H9 (cell line): ENCODE data around the gene IFIT5. TPM values are rescaled to one million over a fixed set of nuclear protein-coding genes. Genes with fewer than 3 reads are reported as not detected.

Experiments used
- DNase-seq: peaks from one replicate; pipeline ENCODE4 v3.0.0-alpha.2; 2017
- H2AFZ ChIP-seq: one replicate; pipeline ENCODE4 v1.6.1; 2013; ENCODE audit warnings: mild to moderate bottlenecking, low read length, control low read depth, moderate library complexity
- H2AK5ac ChIP-seq: 2 replicates; pipeline ENCODE4 v1.6.1; 2013; ENCODE audit warnings: low read length, control low read depth, mixed read lengths; ENCODE audit not compliant: insufficient read length
- H2BK120ac ChIP-seq: one replicate; pipeline ENCODE4 v1.6.1; 2013; ENCODE audit warnings: low read depth, mild to moderate bottlenecking, low read length, control low read depth, inconsistent platforms; ENCODE audit not compliant: poor library complexity, severe bottlenecking
- H2BK12ac ChIP-seq: 2 replicates; pipeline ENCODE4 v1.6.1; 2013; ENCODE audit warnings: low read length, control low read depth, mixed read lengths, low read depth; ENCODE audit not compliant: insufficient read length
- H2BK15ac ChIP-seq: 2 replicates; pipeline ENCODE4 v1.6.1; 2013; ENCODE audit warnings: low read depth, low read length, control low read depth
- H2BK20ac ChIP-seq: one replicate; pipeline ENCODE4 v1.6.1; 2013; ENCODE audit warnings: low read depth, mild to moderate bottlenecking, low read length, control low read depth, inconsistent platforms; ENCODE audit not compliant: poor library complexity, severe bottlenecking
- H2BK5ac ChIP-seq: 2 replicates; pipeline ENCODE4 v1.6.1; 2013; ENCODE audit warnings: low read length, control low read depth, mixed read lengths; ENCODE audit not compliant: insufficient read length
- H3K14ac ChIP-seq: 2 replicates; pipeline ENCODE4 v1.6.1; 2013; ENCODE audit warnings: low read length, control low read depth; ENCODE audit not compliant: insufficient read depth
- H3K18ac ChIP-seq: 2 replicates; pipeline ENCODE4 v1.6.1; 2013; ENCODE audit warnings: low read depth, mild to moderate bottlenecking, mixed read lengths, low read length, control low read depth; ENCODE audit not compliant: insufficient read length
- H3K23ac ChIP-seq: 2 replicates; pipeline ENCODE4 v1.6.1; 2013; ENCODE audit warnings: low read length, control low read depth, mixed read lengths, low read depth; ENCODE audit not compliant: insufficient read length
- H3K23me2 ChIP-seq: 2 replicates; pipeline ENCODE4 v1.6.1; 2013; ENCODE audit warnings: low read depth, mild to moderate bottlenecking, mixed read lengths, low read length, control low read depth; ENCODE audit not compliant: insufficient read length, poor library complexity, severe bottlenecking
- H3K27ac ChIP-seq: 2 replicates; pipeline ENCODE4 v1.5.1; 2013; ENCODE audit warnings: low read length, control low read depth, mixed read lengths, low read depth; ENCODE audit not compliant: insufficient read length
- H3K27me3 ChIP-seq: 2 replicates; pipeline ENCODE4 v1.6.1; 2013; ENCODE audit warnings: low read length, control low read depth, inconsistent platforms; ENCODE audit not compliant: insufficient read depth
- H3K4ac ChIP-seq: 2 replicates; pipeline ENCODE4 v1.6.1; 2013; ENCODE audit warnings: low read depth, mild to moderate bottlenecking, control low read depth, inconsistent platforms, low read length, moderate library complexity
- H3K4me1 ChIP-seq: 2 replicates; pipeline ENCODE4 v1.6.1; 2013; ENCODE audit warnings: low read length, control low read depth, inconsistent platforms; ENCODE audit not compliant: insufficient read depth
- H3K4me2 ChIP-seq: 2 replicates; pipeline ENCODE4 v1.6.1; 2013; ENCODE audit warnings: low read length, control low read depth, mixed read lengths; ENCODE audit not compliant: insufficient read length, insufficient read depth
- H3K56ac ChIP-seq: 2 replicates; pipeline ENCODE4 v1.6.1; 2013; ENCODE audit warnings: low read depth, mild to moderate bottlenecking, mixed read lengths, low read length, control low read depth; ENCODE audit not compliant: insufficient read length
- H3K79me1 ChIP-seq: 2 replicates; pipeline ENCODE4 v1.6.1; 2013; ENCODE audit warnings: low read depth, mild to moderate bottlenecking, moderate library complexity, low read length, control low read depth, inconsistent platforms; ENCODE audit not compliant: insufficient read depth, poor library complexity, severe bottlenecking
- H3K79me2 ChIP-seq: 2 replicates; pipeline ENCODE4 v1.6.1; 2013; ENCODE audit warnings: low read length, control low read depth, inconsistent platforms; ENCODE audit not compliant: insufficient read depth
- H3K9ac ChIP-seq: 2 replicates; pipeline ENCODE4 v1.6.1; 2013; ENCODE audit warnings: low read length, control low read depth, mixed read lengths; ENCODE audit not compliant: insufficient read length; ENCODE audit errors: extremely low read depth
- H3K9me3 ChIP-seq: one replicate; pipeline ENCODE4 v1.6.1; 2013; ENCODE audit warnings: low read depth, low read length, inconsistent platforms; ENCODE audit not compliant: control insufficient read depth
- H3T11ph ChIP-seq: one replicate; pipeline ENCODE4 v1.6.1; 2013; ENCODE audit warnings: mild to moderate bottlenecking, low read length, control low read depth, inconsistent platforms
- H4K20me1 ChIP-seq: one replicate; pipeline ENCODE4 v1.6.1; 2013; ENCODE audit not compliant: control insufficient read depth, insufficient read length, insufficient read depth
- H4K5ac ChIP-seq: 2 replicates; pipeline ENCODE4 v1.6.1; 2013; ENCODE audit warnings: low read depth, mild to moderate bottlenecking, mixed read lengths, low read length, control low read depth; ENCODE audit not compliant: insufficient read length
- H4K8ac ChIP-seq: replicated peaks from 2 replicates; pipeline ENCODE4 v1.6.1; 2013; ENCODE audit warnings: low read length, control low read depth, mixed read lengths, low read depth; ENCODE audit not compliant: insufficient read length
- H4K91ac ChIP-seq: 2 replicates; pipeline ENCODE4 v1.6.1; 2013; ENCODE audit warnings: low read depth, mild to moderate bottlenecking, moderate library complexity, mixed read lengths, low read length, control low read depth; ENCODE audit not compliant: insufficient read length
- H3K27ac Mint-ChIP-seq, 3 experiments: 2 replicates in 2 of 3; 3 replicates in 1 of 3; pipeline ENCODE4 v1.8.0; 2020 to 2021; ENCODE audit warnings: mixed read lengths in 3 of 3, mild to moderate bottlenecking in 1 of 3, moderate library complexity in 1 of 3
- H3K27me3 Mint-ChIP-seq: 2 replicates; pipeline ENCODE4 v1.8.0; 2021; ENCODE audit warnings: low read depth, mild to moderate bottlenecking, moderate library complexity, mixed read lengths
- H3K36me3 Mint-ChIP-seq, 3 experiments: 2 replicates in 2 of 3; 3 replicates in 1 of 3; pipeline ENCODE4 v1.8.0; 2020 to 2021; ENCODE audit warnings: low read depth in 3 of 3, mixed read lengths in 3 of 3; ENCODE audit not compliant: insufficient read depth in 1 of 3
- H3K4me1 Mint-ChIP-seq, 2 experiments: 2 replicates each; pipeline ENCODE4 v1.8.0; 2020; ENCODE audit warnings: mixed read lengths in 2 of 2
- H3K4me3 Mint-ChIP-seq, 2 experiments: 2 replicates in 1 of 2; 3 replicates in 1 of 2; pipeline ENCODE4 v1.8.0; 2020 to 2021; ENCODE audit warnings: mild to moderate bottlenecking in 2 of 2, mixed read lengths in 2 of 2, moderate library complexity in 1 of 2
- H3K9me3 Mint-ChIP-seq, 2 experiments: 2 replicates in 1 of 2; 3 replicates in 1 of 2; pipeline ENCODE4 v1.8.0; 2020; ENCODE audit warnings: mild to moderate bottlenecking in 2 of 2, mixed read lengths in 2 of 2, moderate library complexity in 1 of 2
- CTCF ChIP-seq: fragments of 200-600 bp; sonication (generic); conservative IDR thresholded peaks from 3 replicates; pipeline ENCODE4 v1.8.0; 2021; ENCODE audit warnings: antibody characterized with exemption, mild to moderate bottlenecking
- WGBS: extraction: QIAGEN DNeasy Blood & Tissue Kit; methylation state at CpG from one replicate; pipeline ENCODE4 v1.1.7; 2013; ENCODE audit warnings: missing lambda C conversion rate, low lambda C conversion rate, mixed read lengths; ENCODE audit not compliant: insufficient read length; ENCODE audit errors: extremely low coverage; 5-methylcytosine and 5-hydroxymethylcytosine counted together
- total RNA-seq: library from RNA; stranded (reverse); gene quantifications from 2 replicates; pipeline ENCODE4 v1.2.1, GENCODE V29; 2021

The IFIT5 gene
- total RNA-seq, 1 experiment from 2014 or later, result 2.3 TPM

GRCh38 chr10:89377705-89378637 is 36.4 kb upstream of the IFIT5 start, which contains the start of gene IFIT1B:
Gene IFIT1B (plus strand): TSS chr10:89378056. CDS start chr10:89378136, 80 bp downstream.
- Histone ChIP-seq H3K18ac (no peak within 1 kb of the TSS), H3K23me2 (no peaks in the 10 kb centered on the region), H4K8ac (no peak within 1 kb of the TSS), H2BK20ac (no peak within 1 kb of the TSS), H2BK5ac (no peak within 1 kb of the TSS), H2AK5ac (no peak within 1 kb of the TSS), H3T11ph (no peak within 1 kb of the TSS), H4K20me1 (no peaks in the 10 kb centered on the region), H3K9me3 (no peaks in the 10 kb centered on the region), H4K5ac (no peak within 1 kb of the TSS), H3K27ac (no peak within 1 kb of the TSS), H4K91ac (no peak within 1 kb of the TSS), H3K4me1 (no peaks in the 10 kb centered on the region; the same call in 1 of the 2 replicates), H2BK15ac (no peak within 1 kb of the TSS), H3K56ac (no peak within 1 kb of the TSS), H2BK12ac (no peak within 1 kb of the TSS), H3K23ac (no peak within 1 kb of the TSS), H3K4ac (no peak within 1 kb of the TSS), H3K27me3 (no peaks in the 10 kb centered on the region), H3K9ac (no peak within 1 kb of the TSS), H3K14ac (no peak within 1 kb of the TSS), H3K79me2 (no peaks in the 10 kb centered on the region; the same call in 1 of the 2 replicates), H3K79me1 (no peaks in the 10 kb centered on the region), H2AFZ (no peak within 1 kb of the TSS), H3K4me2 (no peak within 1 kb of the TSS), H2BK120ac (no peak within 1 kb of the TSS)
- TF ChIP-seq CTCF, result no peak
- Mint-ChIP-seq H3K27me3 (no peaks in the 10 kb centered on the region; the same call in 1 of the 2 replicates), H3K27ac (no peak within 1 kb of the TSS), H3K4me3 (no peak within 1 kb of the TSS), H3K36me3 (no peaks in the 10 kb centered on the region), H3K4me1 (peaks cover 13% of the 10 kb centered on the region in 2 experiments), H3K9me3 (no peaks in the 10 kb centered on the region)
- WGBS, result no CpG with 5 or more reads among the region's 5 CpGs
- no peak for DNase-seq
